ENCODE measurements around the gene GNG7.
"Not testable (repeated sequence)": the region's sequence is repeated elsewhere in the genome, so short reads cannot be mapped to it uniquely, and the experiment has no call there.

Gene GNG7

DNA sequence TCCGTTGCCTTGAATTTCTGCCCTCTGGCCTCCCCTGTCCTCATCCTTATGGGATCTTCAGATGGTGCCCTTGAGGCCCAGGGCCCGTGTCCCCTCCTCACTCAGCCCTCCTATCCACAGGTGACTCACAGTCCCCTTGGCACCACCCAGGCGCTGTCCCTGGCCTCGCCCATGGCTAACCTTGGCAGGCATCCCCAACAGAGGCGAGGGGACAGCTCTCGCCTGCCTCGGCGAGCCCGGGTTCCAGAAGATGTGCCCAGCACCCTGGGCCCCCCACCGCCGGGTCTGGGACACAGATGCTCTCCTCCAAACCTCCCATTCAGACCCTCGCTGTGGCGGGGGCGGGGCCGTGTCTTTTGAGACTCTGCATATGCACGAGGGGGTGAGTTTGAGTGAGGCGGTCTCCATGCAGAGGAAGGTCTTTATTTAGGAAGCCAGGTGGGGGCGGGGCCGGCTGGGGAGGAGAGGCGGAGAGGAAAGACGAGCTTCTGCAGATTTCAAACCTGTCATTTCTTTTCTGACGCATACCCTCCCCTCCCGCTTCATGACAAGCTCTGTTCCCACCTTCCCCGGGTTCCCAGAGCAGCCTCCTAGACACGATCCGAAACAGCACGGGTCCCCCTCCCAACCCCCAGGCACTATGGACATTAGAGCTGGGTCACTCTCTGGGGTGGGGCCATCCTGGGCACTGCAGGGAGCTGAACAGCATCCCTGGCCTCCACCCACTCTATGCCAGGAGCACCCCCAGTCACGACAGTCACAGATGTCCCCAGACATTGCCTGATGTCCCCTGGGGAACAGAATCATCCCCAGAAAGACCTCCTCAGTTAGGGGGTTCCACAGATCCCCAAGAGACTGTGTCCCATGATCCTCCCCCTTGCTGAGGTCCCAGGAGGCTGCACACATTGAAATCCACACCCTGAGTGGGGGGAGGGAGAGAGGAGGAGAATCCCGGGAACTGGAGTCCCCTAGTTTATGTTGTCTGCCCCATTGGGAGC, 48.5 kb downstream of the GNG7 start:
- Histone ChIP-seq H3K36me3 (ENCODE audit: insufficient read depth, low read length) (no peaks in the 10 kb centered on the region), H2AFZ (ENCODE audit: low read length) (no peak overlapping the region), H4K20me1 (ENCODE audit: insufficient read depth, low read length, poor library complexity, severe bottlenecking) (no peaks in the 10 kb centered on the region), H3K4me1 (ENCODE audit: insufficient read depth, low read length, poor library complexity, severe bottlenecking) (no peaks in the 10 kb centered on the region), H3K9me2 (replicated peaks; ENCODE audit: low read depth, low read length) (no peaks in the 10 kb centered on the region), H3K9me3 (ENCODE audit: insufficient read depth, low read depth, low read length) (no peaks in the 10 kb centered on the region), H3F3A (ENCODE audit: low read depth) (no peaks in the 10 kb centered on the region), H3K4me2 (ENCODE audit: low read depth, low read length, poor library complexity, severe bottlenecking) (no peak overlapping the region), H3K27me3 (ENCODE audit: insufficient read depth, low read length, poor library complexity, severe bottlenecking) (no peaks in the 10 kb centered on the region), H3K9ac (ENCODE audit: low read depth, low read length, poor library complexity, severe bottlenecking) (no peak overlapping the region), H3K4me3 (ENCODE audit: low read length, poor library complexity, severe bottlenecking) (no peak overlapping the region), H3K79me2 (ENCODE audit: insufficient read depth, low read length) (no peaks in the 10 kb centered on the region)
- TF ChIP-seq EZH2phosphoT487 (IDR thresholded peaks at IDR 0.05; ENCODE audit: borderline replicate concordance) = no peak
- TF ChIP-seq, protein P1, sequence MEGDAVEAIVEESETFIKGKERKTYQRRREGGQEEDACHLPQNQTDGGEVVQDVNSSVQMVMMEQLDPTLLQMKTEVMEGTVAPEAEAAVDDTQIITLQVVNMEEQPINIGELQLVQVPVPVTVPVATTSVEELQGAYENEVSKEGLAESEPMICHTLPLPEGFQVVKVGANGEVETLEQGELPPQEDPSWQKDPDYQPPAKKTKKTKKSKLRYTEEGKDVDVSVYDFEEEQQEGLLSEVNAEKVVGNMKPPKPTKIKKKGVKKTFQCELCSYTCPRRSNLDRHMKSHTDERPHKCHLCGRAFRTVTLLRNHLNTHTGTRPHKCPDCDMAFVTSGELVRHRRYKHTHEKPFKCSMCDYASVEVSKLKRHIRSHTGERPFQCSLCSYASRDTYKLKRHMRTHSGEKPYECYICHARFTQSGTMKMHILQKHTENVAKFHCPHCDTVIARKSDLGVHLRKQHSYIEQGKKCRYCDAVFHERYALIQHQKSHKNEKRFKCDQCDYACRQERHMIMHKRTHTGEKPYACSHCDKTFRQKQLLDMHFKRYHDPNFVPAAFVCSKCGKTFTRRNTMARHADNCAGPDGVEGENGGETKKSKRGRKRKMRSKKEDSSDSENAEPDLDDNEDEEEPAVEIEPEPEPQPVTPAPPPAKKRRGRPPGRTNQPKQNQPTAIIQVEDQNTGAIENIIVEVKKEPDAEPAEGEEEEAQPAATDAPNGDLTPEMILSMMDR (conservative IDR thresholded peaks at IDR 0.05; ENCODE audit: low read length) = no peak

DNA sequence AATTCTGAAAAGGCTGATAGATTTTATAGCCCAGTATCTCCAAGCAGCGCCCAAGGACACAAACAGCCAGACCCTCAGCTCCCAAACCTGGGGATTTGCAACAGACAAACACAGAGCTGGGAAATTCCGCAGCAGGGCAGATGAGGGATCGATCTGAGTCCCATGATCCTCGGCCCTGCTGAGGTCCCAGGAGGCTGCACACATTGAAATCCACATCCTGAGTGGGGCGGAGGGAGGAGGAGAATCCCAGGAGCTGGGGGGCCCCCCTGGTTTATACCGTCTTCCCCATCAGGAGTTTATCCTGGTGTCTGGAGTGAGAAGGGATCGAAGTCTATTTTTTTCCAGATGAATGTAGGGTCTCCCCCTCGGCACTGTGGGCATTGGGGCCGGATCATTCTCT, 49.3 kb downstream of the GNG7 start:
- H4K20me1 ChIP-seq (ENCODE audit: insufficient read depth, low read length, poor library complexity, severe bottlenecking) = no peaks in the 10 kb centered on the region
- H3K9me2 ChIP-seq (replicated peaks; ENCODE audit: low read depth, low read length) = no peaks in the 10 kb centered on the region
- no peaks in the 10 kb centered on the region for H3K9me3 ChIP-seq (ENCODE audit: insufficient read depth, low read depth, low read length)
- no peaks in the 10 kb centered on the region for H3K36me3 ChIP-seq (ENCODE audit: insufficient read depth, low read length)
- no peak overlapping the region for H3K4me2 ChIP-seq (ENCODE audit: low read depth, low read length, poor library complexity, severe bottlenecking)
- H3K9ac ChIP-seq (ENCODE audit: low read depth, low read length, poor library complexity, severe bottlenecking) = no peak overlapping the region
- no peaks in the 10 kb centered on the region for H3K27me3 ChIP-seq (ENCODE audit: insufficient read depth, low read length, poor library complexity, severe bottlenecking)
- no peaks in the 10 kb centered on the region for H3K4me1 ChIP-seq (ENCODE audit: insufficient read depth, low read length, poor library complexity, severe bottlenecking)
- no peaks in the 10 kb centered on the region for H3K79me2 ChIP-seq (ENCODE audit: insufficient read depth, low read length)
- no peak overlapping the region for H2AFZ ChIP-seq (ENCODE audit: low read length)
- no peaks in the 10 kb centered on the region for H3F3A ChIP-seq (ENCODE audit: low read depth)
- TF ChIP-seq, protein P1 (conservative IDR thresholded peaks at IDR 0.05; ENCODE audit: low read length) = no peak
- TF ChIP-seq EZH2phosphoT487 (IDR thresholded peaks at IDR 0.05; ENCODE audit: borderline replicate concordance) = no peak
- no peak overlapping the region for H3K4me3 ChIP-seq (ENCODE audit: low read length, poor library complexity, severe bottlenecking)

DNA sequence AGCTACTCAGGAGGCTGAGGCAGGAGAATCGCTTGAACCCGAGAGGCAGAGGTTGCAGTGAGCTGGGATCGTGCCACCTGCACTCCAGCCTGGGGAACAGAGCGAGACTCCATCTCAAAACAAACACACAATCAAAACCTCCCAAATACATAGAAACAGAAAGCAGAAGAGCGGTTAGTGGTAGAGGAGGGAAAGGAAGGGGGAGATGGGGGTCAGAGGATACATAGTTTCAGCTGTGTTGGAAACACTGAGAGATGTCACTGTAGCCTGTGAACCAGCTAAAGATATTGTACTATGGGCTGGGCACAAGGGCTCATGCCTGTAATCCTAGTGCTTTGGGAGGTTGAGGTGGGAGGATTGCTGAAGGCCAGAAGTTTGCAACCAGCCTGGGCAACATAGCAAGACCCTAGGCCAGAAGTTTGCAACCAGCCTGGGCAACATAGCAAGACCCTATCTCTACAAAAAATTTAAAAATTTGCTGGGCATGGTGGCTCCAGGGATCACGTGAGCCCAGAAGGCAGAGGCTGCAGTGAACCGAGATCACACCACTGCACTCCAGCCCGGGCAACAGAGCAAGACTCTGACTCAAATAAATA, 49.9 kb downstream of the GNG7 start:
- H3K36me3 ChIP-seq (ENCODE audit: insufficient read depth, low read length) = no peaks in the 10 kb centered on the region
- no peaks in the 10 kb centered on the region for H3K79me2 ChIP-seq (ENCODE audit: insufficient read depth, low read length)
- H3K9me3 ChIP-seq (ENCODE audit: insufficient read depth, low read depth, low read length) = no peaks in the 10 kb centered on the region
- H3K9ac ChIP-seq (ENCODE audit: low read depth, low read length, poor library complexity, severe bottlenecking) = no peak overlapping the region
- no peaks in the 10 kb centered on the region for H3K27me3 ChIP-seq (ENCODE audit: insufficient read depth, low read length, poor library complexity, severe bottlenecking)
- no peaks in the 10 kb centered on the region for H3K9me2 ChIP-seq (replicated peaks; ENCODE audit: low read depth, low read length)
- H3K4me2 ChIP-seq (ENCODE audit: low read depth, low read length, poor library complexity, severe bottlenecking) = no peak overlapping the region
- H4K20me1 ChIP-seq (ENCODE audit: insufficient read depth, low read length, poor library complexity, severe bottlenecking) = no peaks in the 10 kb centered on the region
- no peak overlapping the region for H2AFZ ChIP-seq (ENCODE audit: low read length)
- no peaks in the 10 kb centered on the region for H3K4me1 ChIP-seq (ENCODE audit: insufficient read depth, low read length, poor library complexity, severe bottlenecking)
- no peaks in the 10 kb centered on the region for H3F3A ChIP-seq (ENCODE audit: low read depth)
- H3K4me3 ChIP-seq (ENCODE audit: low read length, poor library complexity, severe bottlenecking) = no peak overlapping the region
- no peak for TF ChIP-seq EZH2phosphoT487 (IDR thresholded peaks at IDR 0.05; ENCODE audit: borderline replicate concordance)
- TF ChIP-seq, protein P1 (conservative IDR thresholded peaks at IDR 0.05; ENCODE audit: low read length) = no peak

DNA sequence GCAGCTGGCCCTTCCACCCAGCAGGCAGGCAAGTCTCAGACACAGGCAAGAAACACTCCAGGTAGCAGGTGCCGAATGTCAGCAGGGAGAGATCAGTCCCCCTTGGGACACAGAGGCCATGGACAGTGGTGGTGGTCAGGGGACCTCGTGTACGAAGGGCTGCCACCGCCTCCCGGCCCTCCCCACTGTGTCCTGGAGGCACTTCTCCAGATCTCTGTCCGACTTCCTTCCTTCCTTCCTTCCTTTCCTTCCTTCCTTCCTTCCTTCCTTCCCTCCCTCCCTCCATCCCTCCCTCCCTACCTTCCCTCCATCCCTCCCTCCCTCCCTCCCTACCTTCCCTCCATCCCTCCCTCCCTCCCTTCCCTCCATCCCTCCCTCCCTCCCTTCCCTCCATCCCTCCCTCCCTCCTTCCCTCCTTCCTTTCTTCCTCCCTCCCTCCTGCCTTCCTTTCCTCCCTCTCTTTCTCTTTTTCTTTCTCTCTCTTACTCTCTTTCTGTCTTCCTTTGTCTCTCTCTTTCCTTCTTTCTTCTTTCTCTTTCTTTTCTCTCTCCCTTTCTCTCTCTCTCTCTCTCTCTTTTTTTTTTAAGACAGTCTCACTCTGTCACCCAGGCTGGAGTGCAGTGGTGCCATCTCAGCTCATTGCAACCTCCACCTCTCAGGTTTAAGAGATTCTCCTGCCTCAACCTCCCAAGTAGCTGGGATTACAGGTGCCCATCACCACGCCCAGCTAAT, 51.3 kb downstream of the GNG7 start:
- H3K4me1 ChIP-seq (ENCODE audit: insufficient read depth, low read length, poor library complexity, severe bottlenecking); H3K9me3 ChIP-seq (ENCODE audit: insufficient read depth, low read depth, low read length); H3K9me2 ChIP-seq (replicated peaks; ENCODE audit: low read depth, low read length); H3K79me2 ChIP-seq (ENCODE audit: insufficient read depth, low read length); H2AFZ ChIP-seq (ENCODE audit: low read length); H3F3A ChIP-seq (ENCODE audit: low read depth); H3K9ac ChIP-seq (ENCODE audit: low read depth, low read length, poor library complexity, severe bottlenecking); H3K4me2 ChIP-seq (ENCODE audit: low read depth, low read length, poor library complexity, severe bottlenecking); H3K36me3 ChIP-seq (ENCODE audit: insufficient read depth, low read length); H4K20me1 ChIP-seq (ENCODE audit: insufficient read depth, low read length, poor library complexity, severe bottlenecking); H3K27me3 ChIP-seq (ENCODE audit: insufficient read depth, low read length, poor library complexity, severe bottlenecking); H3K4me3 ChIP-seq (ENCODE audit: low read length, poor library complexity, severe bottlenecking): not testable (repeated sequence)
